ENCODE data around the gene CDC42BPA. TPM values are rescaled to one million over a fixed set of nuclear protein-coding genes. Genes with fewer than 3 reads are reported as not detected.

The CDC42BPA gene
- total and polyA plus RNA-seq, 9 of the 15 experiments (the other 6 are each of a cell fraction or from before 2014, with no cell fraction given), result 8.0 to 77.5 (median 52.1) TPM

DNA sequence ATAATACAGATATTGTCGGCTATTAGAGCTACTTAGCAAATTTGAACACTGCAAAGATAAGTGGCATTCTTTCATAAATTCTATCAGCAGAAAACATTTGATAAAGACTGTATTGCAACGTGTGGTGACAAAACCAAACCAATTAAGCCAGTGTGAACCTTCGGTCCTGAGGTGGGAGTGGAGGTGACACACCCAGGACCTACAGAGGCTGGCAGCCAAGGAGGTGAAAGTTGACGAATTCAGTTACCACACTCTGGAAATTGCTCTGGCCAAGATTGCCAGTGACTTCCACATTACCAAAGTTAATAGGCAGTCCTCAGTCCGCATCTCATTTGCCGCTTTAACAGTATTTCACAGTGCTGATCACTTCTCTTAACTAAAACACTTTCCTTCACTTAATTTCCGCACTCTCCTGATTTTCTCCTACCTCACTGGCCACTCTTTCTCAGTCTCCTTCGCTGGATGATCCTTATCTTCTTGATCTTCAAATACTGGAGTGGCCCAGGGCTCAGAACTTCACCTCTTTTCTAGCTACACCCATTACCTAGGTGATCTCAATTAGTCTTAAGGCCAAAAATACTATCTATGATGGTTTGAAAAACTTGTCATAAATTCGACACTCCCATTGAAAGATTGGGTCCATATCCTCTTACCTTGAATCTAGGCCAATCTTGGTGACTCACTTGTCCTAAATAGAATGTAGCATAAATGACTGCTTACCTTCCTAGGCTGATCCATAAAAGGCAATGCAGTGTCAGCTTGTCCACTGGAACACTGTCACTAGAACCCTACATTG is 5.1 kb upstream of the CDC42BPA start:
- no peak for DNase-seq (ENCODE audit: extremely low read depth in 1 of 4, low spot score in 3 of 4)
- ChIA-PET CTCF (ENCODE audit: low intra/inter-chr PET ratio) (no interaction called here), POLR2A (interaction anchor here (0.6 to 1.2 kb wide), 4 partner anchors 9 to 20 kb away, joined by 3 read pairs; no protein-coding TSS in a partner anchor)
- FAIRE-seq, result peak; percentile 63
- intact Hi-C loops (cut with micrococcal nuclease), result no loop called here
- 39% methylated on average over 9 of the region's 9 CpGs for WGBS (ENCODE audit: insufficient coverage, low coverage, missing lambda C conversion rate)
- no peak overlapping the region for H3K4me2 ChIP-seq (ENCODE audit: insufficient read depth, low read length)
- H3K36me3 ChIP-seq (ENCODE audit: control insufficient read depth, insufficient read depth, low read length), result no peaks in the 10 kb centered on the region
- peaks cover 9 to 12% of the 10 kb centered on the region in 2 experiments; a peak in 4 of 5 replicates for H3K4me1 ChIP-seq (replicated peaks in 1 of 2; ENCODE audit: control insufficient read depth in 2 of 2, insufficient read depth in 2 of 2, low read length in 2 of 2)
- no peak overlapping the region for H3K4me3 ChIP-seq
- in situ Hi-C loops (cut with MboI), result no loop called here
- no peak for ATAC-seq
- no peaks in the 10 kb centered on the region for H3K27me3 ChIP-seq (ENCODE audit: control insufficient read depth in 2 of 2, insufficient read depth in 2 of 2, low read length in 2 of 2)
- BruUV-seq (replicated peaks), result no TSS peak
- no peak overlapping the region for H3K9ac ChIP-seq (ENCODE audit: insufficient read depth in 1 of 2, low read depth in 2 of 2, low read length in 2 of 2)
- 0 out of 3 replicates have a peak, but pooled peaks cover 5% of the 10 kb centered on the region for H3K79me2 ChIP-seq (ENCODE audit: control insufficient read depth, insufficient read depth, low read length)
- H3K27ac ChIP-seq (ENCODE audit: extremely low read depth, low read depth, low read length), result no peak overlapping the region
- peak overlapping the region; percentile 13; the same call in 1 of the 2 replicates for H2AFZ ChIP-seq (ENCODE audit: low read depth, low read length)
- no peaks in the 10 kb centered on the region; the same call in 1 of the 2 replicates for H3K9me3 ChIP-seq (replicated peaks; ENCODE audit: control insufficient read depth, insufficient read depth, low read depth, low read length)
- H4K20me1 ChIP-seq (replicated peaks; ENCODE audit: control insufficient read depth, insufficient read depth, low read length), result no peaks in the 10 kb centered on the region
- H3K9me1 ChIP-seq (ENCODE audit: control insufficient read depth, insufficient read depth, low read length), result no peaks in the 10 kb centered on the region
- TF ChIP-seq, protein P1, sequence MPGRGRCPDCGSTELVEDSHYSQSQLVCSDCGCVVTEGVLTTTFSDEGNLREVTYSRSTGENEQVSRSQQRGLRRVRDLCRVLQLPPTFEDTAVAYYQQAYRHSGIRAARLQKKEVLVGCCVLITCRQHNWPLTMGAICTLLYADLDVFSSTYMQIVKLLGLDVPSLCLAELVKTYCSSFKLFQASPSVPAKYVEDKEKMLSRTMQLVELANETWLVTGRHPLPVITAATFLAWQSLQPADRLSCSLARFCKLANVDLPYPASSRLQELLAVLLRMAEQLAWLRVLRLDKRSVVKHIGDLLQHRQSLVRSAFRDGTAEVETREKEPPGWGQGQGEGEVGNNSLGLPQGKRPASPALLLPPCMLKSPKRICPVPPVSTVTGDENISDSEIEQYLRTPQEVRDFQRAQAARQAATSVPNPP (IDR thresholded peaks at IDR 0.05; ENCODE audit: borderline replicate concordance, insufficient read depth, insufficient read length), result no peak
- no peak for TF ChIP-seq SIN3B (IDR thresholded peaks at IDR 0.05; ENCODE audit: low read depth)
- TF ChIP-seq SRSF9 (IDR thresholded peaks at IDR 0.05; ENCODE audit: borderline replicate concordance, low read depth, low read length), result no peak
- TF ChIP-seq MED1 (CRISPR knock-in tag; IDR thresholded peaks at IDR 0.05; ENCODE audit: borderline replicate concordance), result no peak
- peak; percentile 48; the same call in 1 of the 2 replicates for TF ChIP-seq EHMT2 (IDR thresholded peaks at IDR 0.05)
- no peak for TF ChIP-seq TEAD4 (IDR thresholded peaks at IDR 0.05; ENCODE audit: low read length)
- no peak for TF ChIP-seq TEAD4 (CRISPR knock-in tag; IDR thresholded peaks at IDR 0.05; ENCODE audit: borderline replicate concordance)
- peak; percentile 70 for TF ChIP-seq GATA2 (CRISPR knock-in tag; IDR thresholded peaks at IDR 0.05)
- TF ChIP-seq, protein P2, sequence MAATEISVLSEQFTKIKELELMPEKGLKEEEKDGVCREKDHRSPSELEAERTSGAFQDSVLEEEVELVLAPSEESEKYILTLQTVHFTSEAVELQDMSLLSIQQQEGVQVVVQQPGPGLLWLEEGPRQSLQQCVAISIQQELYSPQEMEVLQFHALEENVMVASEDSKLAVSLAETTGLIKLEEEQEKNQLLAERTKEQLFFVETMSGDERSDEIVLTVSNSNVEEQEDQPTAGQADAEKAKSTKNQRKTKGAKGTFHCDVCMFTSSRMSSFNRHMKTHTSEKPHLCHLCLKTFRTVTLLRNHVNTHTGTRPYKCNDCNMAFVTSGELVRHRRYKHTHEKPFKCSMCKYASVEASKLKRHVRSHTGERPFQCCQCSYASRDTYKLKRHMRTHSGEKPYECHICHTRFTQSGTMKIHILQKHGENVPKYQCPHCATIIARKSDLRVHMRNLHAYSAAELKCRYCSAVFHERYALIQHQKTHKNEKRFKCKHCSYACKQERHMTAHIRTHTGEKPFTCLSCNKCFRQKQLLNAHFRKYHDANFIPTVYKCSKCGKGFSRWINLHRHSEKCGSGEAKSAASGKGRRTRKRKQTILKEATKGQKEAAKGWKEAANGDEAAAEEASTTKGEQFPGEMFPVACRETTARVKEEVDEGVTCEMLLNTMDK (IDR thresholded peaks at IDR 0.05; ENCODE audit: borderline replicate concordance, insufficient read depth, low read depth, low read length, poor library complexity, severe bottlenecking), result no peak
- TF ChIP-seq, protein P3, sequence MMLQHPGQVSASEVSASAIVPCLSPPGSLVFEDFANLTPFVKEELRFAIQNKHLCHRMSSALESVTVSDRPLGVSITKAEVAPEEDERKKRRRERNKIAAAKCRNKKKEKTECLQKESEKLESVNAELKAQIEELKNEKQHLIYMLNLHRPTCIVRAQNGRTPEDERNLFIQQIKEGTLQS (IDR thresholded peaks at IDR 0.05), result peak; percentile 22; the same call in 1 of the 2 replicates
- TF ChIP-seq, protein P3 (CRISPR knock-in tag; conservative IDR thresholded peaks at IDR 0.05), result no peak
- no peak for TF ChIP-seq GABPA (tag; conservative IDR thresholded peaks at IDR 0.05; ENCODE audit: low read depth)
- TF ChIP-seq ZNF253 (CRISPR knock-in tag; conservative IDR thresholded peaks at IDR 0.05), result no peak
- no peak for TF ChIP-seq GTF2E2 (tag; IDR thresholded peaks at IDR 0.05)
- no peak for TF ChIP-seq GATAD2B (IDR thresholded peaks at IDR 0.05; ENCODE audit: borderline replicate concordance)
- TF ChIP-seq PHF21A (IDR thresholded peaks at IDR 0.05; ENCODE audit: borderline replicate concordance, low read depth), result no peak
- TF ChIP-seq NFRKB (IDR thresholded peaks at IDR 0.05; ENCODE audit: low read depth), result no peak
- no peak for TF ChIP-seq NUFIP1 (IDR thresholded peaks at IDR 0.05; ENCODE audit: partially characterized antibody)
- no peak for TF ChIP-seq NONO (IDR thresholded peaks at IDR 0.05; ENCODE audit: low read depth in 2 of 2, low read length in 1 of 2)
